ENCODE measurements around the gene DNAAF8.

DNAAF8 gene

GRCh38 chr16:4709481-4709880, 24.9 kb upstream of the DNAAF8 start:
- Histone ChIP-seq H3K36me3 (ENCODE audit: insufficient read depth) (peaks cover 5% of the 10 kb centered on the region; the same call in 1 of the 2 replicates), H2AFZ (ENCODE audit: low read depth) (no peak overlapping the region), H3K9ac (no peak overlapping the region), H3K27ac (no peak overlapping the region), H3K27me3 (ENCODE audit: insufficient read depth, low read depth) (no peaks in the 10 kb centered on the region), H3K4me1 (ENCODE audit: low read depth, poor library complexity, severe bottlenecking) (no peaks in the 10 kb centered on the region), H3K4me2 (no peak overlapping the region), H3K79me2 (ENCODE audit: insufficient read depth, low read depth) (no peaks in the 10 kb centered on the region), H3K4me3 (IDR thresholded peaks at IDR 0.05; ENCODE audit: insufficient read depth, low read depth, low read length) (no peak overlapping the region), H4K20me1 (ENCODE audit: insufficient read depth) (no peaks in the 10 kb centered on the region)
- TF ChIP-seq CTCF (conservative IDR thresholded peaks at IDR 0.05; ENCODE audit: low read depth, low read length): no peak

GRCh38 chr16:4713663-4714501, 20.5 kb upstream of the DNAAF8 start:
- no peak overlapping the region for H3K9ac ChIP-seq
- no peak overlapping the region for H2AFZ ChIP-seq (ENCODE audit: low read depth)
- no peak overlapping the region for H3K27ac ChIP-seq
- H3K79me2 ChIP-seq (ENCODE audit: insufficient read depth, low read depth): no peaks in the 10 kb centered on the region
- no peak overlapping the region for H3K4me2 ChIP-seq
- no peaks in the 10 kb centered on the region for H4K20me1 ChIP-seq (ENCODE audit: insufficient read depth)
- H3K27me3 ChIP-seq (ENCODE audit: insufficient read depth, low read depth): no peaks in the 10 kb centered on the region
- TF ChIP-seq CTCF (conservative IDR thresholded peaks at IDR 0.05; ENCODE audit: low read depth, low read length): no peak
- H3K4me1 ChIP-seq (ENCODE audit: low read depth, poor library complexity, severe bottlenecking): no peaks in the 10 kb centered on the region
- H3K4me3 ChIP-seq (IDR thresholded peaks at IDR 0.05; ENCODE audit: insufficient read depth, low read depth, low read length): no peak overlapping the region
- peaks cover 5% of the 10 kb centered on the region; the same call in 1 of the 2 replicates for H3K36me3 ChIP-seq (ENCODE audit: insufficient read depth)

GRCh38 chr16:4714996-4715395, 19.3 kb upstream of the DNAAF8 start:
- Histone ChIP-seq H3K27me3 (ENCODE audit: insufficient read depth, low read depth) (no peaks in the 10 kb centered on the region), H3K79me2 (ENCODE audit: insufficient read depth, low read depth) (no peaks in the 10 kb centered on the region), H3K36me3 (ENCODE audit: insufficient read depth) (peaks cover 5% of the 10 kb centered on the region; the same call in 1 of the 2 replicates), H2AFZ (ENCODE audit: low read depth) (no peak overlapping the region), H3K4me1 (ENCODE audit: low read depth, poor library complexity, severe bottlenecking) (no peaks in the 10 kb centered on the region), H3K4me2 (no peak overlapping the region), H3K9ac (no peak overlapping the region), H3K27ac (no peak overlapping the region), H4K20me1 (ENCODE audit: insufficient read depth) (no peaks in the 10 kb centered on the region), H3K4me3 (IDR thresholded peaks at IDR 0.05; ENCODE audit: insufficient read depth, low read depth, low read length) (no peak overlapping the region)
- TF ChIP-seq CTCF (conservative IDR thresholded peaks at IDR 0.05; ENCODE audit: low read depth, low read length): no peak

- H3K4me1 ChIP-seq (ENCODE audit: low read depth, poor library complexity, severe bottlenecking): no peaks in the 10 kb centered on the region
- no peak overlapping the region for H3K4me2 ChIP-seq
- H3K4me3 ChIP-seq (IDR thresholded peaks at IDR 0.05; ENCODE audit: insufficient read depth, low read depth, low read length): no peak overlapping the region
- H3K27ac ChIP-seq: no peak overlapping the region
- no peaks in the 10 kb centered on the region for H3K27me3 ChIP-seq (ENCODE audit: insufficient read depth, low read depth)
- H3K9ac ChIP-seq: no peak overlapping the region
- no peaks in the 10 kb centered on the region for H3K79me2 ChIP-seq (ENCODE audit: insufficient read depth, low read depth)
- no peak overlapping the region for H2AFZ ChIP-seq (ENCODE audit: low read depth)
- H4K20me1 ChIP-seq (ENCODE audit: insufficient read depth): no peaks in the 10 kb centered on the region
- H3K36me3 ChIP-seq (ENCODE audit: insufficient read depth): peaks cover 4% of the 10 kb centered on the region; the same call in 1 of the 2 replicates
- TF ChIP-seq CTCF (conservative IDR thresholded peaks at IDR 0.05; ENCODE audit: low read depth, low read length): no peak
Measured at GRCh38 chr16:4718466-4718865, 15.9 kb upstream of the DNAAF8 start.
